PC-9 (cell line): ENCODE results near the gene CCDC91. TPM values are rescaled to one million over a fixed set of nuclear protein-coding genes. Genes with fewer than 3 reads are reported as not detected.

Source experiments
- BruUV-seq: library from RNA; stranded (reverse); fragments of 400-500 nt; replicated peaks from 2 replicates; lab custom pipeline; 2021; lab: Mats Ljungman, UMichigan
- CTCF ChIA-PET: fragments of 300-600 bp; sonication (Branson Sonifier 250); formaldehyde crosslinking; loops from one replicate; lab custom pipeline; 2022; ENCODE audit warnings: antibody characterized with exemption; lab: Charles Lee
- POLR2A ChIA-PET: fragments of 300-600 bp; sonication (Branson Sonifier 250); formaldehyde crosslinking; loops from one replicate; lab custom pipeline; 2022; ENCODE audit warnings: antibody characterized with exemption; ENCODE audit not compliant: unreplicated experiment; lab: Charles Lee
- DNase-seq, 2 experiments: peaks; one replicate each; pipeline versions ENCODE4 v3.0.0 to v3.0.0-alpha.2; 2015 to 2022; ENCODE audit warnings: mixed read lengths in 1 of 2
- H2AFZ ChIP-seq: fragments of 200-600 bp; sonication (generic); 2 replicates; pipeline ENCODE4 v1.8.1; 2017; ENCODE audit warnings: antibody characterized with exemption
- H3F3A ChIP-seq: fragments of 200-600 bp; sonication (generic); 2 replicates; pipeline ENCODE4 v1.8.1; 2017; ENCODE audit warnings: antibody characterized with exemption, mild to moderate bottlenecking, low read depth; ENCODE audit not compliant: insufficient read depth
- H3K27ac ChIP-seq: fragments of 200-600 bp; sonication (generic); 2 replicates; pipeline ENCODE4 v1.6.1; 2016; ENCODE audit warnings: mixed run types
- H3K27me3 ChIP-seq: fragments of 200-600 bp; sonication (generic); 2 replicates; pipeline ENCODE4 v1.6.1; 2016; ENCODE audit warnings: low read depth, mixed run types; ENCODE audit not compliant: insufficient read depth
- H3K36me3 ChIP-seq: fragments of 200-600 bp; sonication (generic); 2 replicates; pipeline ENCODE4 v1.6.1; 2016; ENCODE audit warnings: low read depth, mixed run types
- H3K4me1 ChIP-seq: fragments of 200-600 bp; sonication (generic); replicated peaks from 2 replicates; pipeline ENCODE4 v1.6.1; 2016; ENCODE audit warnings: mixed run types; ENCODE audit not compliant: insufficient read depth
- H3K4me2 ChIP-seq: fragments of 200-600 bp; sonication (generic); 2 replicates; pipeline ENCODE4 v1.6.1; 2017; ENCODE audit warnings: mixed run types
- H3K4me3 ChIP-seq: fragments of 200-600 bp; sonication (generic); 2 replicates; pipeline ENCODE4 v1.6.1; 2016; ENCODE audit warnings: mixed run types
- H3K79me2 ChIP-seq: fragments of 200-600 bp; sonication (generic); 2 replicates; pipeline ENCODE4 v1.6.1; 2017; ENCODE audit warnings: low read depth, mixed run types
- H3K9me2 ChIP-seq: fragments of 200-600 bp; sonication (generic); 2 replicates; pipeline ENCODE4 v1.8.1; 2017; ENCODE audit warnings: mild to moderate bottlenecking; ENCODE audit not compliant: insufficient read depth
- H3K9me3 ChIP-seq: fragments of 200-600 bp; sonication (generic); 2 replicates; pipeline ENCODE4 v1.8.1; 2016; ENCODE audit warnings: low read depth; ENCODE audit not compliant: insufficient read depth
- H4K20me1 ChIP-seq: fragments of 200-600 bp; sonication (generic); 2 replicates; pipeline ENCODE4 v1.8.1; 2017; ENCODE audit not compliant: insufficient read depth
- CTCF ChIP-seq: fragments of 200-600 bp; sonication (generic); conservative IDR thresholded peaks from 2 replicates; pipeline ENCODE4 v1.6.1; 2017; ENCODE audit warnings: mixed run types, antibody characterized with exemption, mild to moderate bottlenecking, moderate library complexity
- EZH2 ChIP-seq: fragments of 200-600 bp; sonication (generic); IDR thresholded peaks from 2 replicates; pipeline ENCODE4 v1.8.0; 2017; ENCODE audit warnings: antibody characterized with exemption, low read depth
- intact Hi-C: fragments of 100-400 bp; cut with micrococcal nuclease; formaldehyde crosslinking; loops from one replicate; pipeline ENCODE4 v1.10.0; 2022; ENCODE audit not compliant: unreplicated experiment
- total RNA-seq: library from RNA; stranded (reverse); gene quantifications from 2 replicates; pipeline ENCODE4 v1.2.3, GENCODE V29; 2021

Gene CCDC91
- total RNA-seq, 1 experiment from 2014 or later: 38.9 TPM

GRCh38 chr12:28350502-28350901 lies 160.2 kb downstream of the CCDC91 start:
- TF ChIP-seq EZH2 (no peak), CTCF (no peak)
- no peak overlapping the region for H3K4me3 ChIP-seq
- DNase-seq: no peak
- no peaks in the 10 kb centered on the region for H3K9me2 ChIP-seq
- ChIA-PET CTCF (no interaction called here), POLR2A (no interaction called here)
- H3K4me1 ChIP-seq: no peaks in the 10 kb centered on the region
- BruUV-seq: no TSS peak
- H3K79me2 ChIP-seq: no peaks in the 10 kb centered on the region
- no peaks in the 10 kb centered on the region for H3K36me3 ChIP-seq
- no peak overlapping the region for H3K4me2 ChIP-seq
- H2AFZ ChIP-seq: no peak overlapping the region
- H3K27me3 ChIP-seq: no peaks in the 10 kb centered on the region
- no peak overlapping the region for H3K27ac ChIP-seq
- H4K20me1 ChIP-seq: no peaks in the 10 kb centered on the region
- H3F3A ChIP-seq: no peaks in the 10 kb centered on the region
- intact Hi-C loops: no loop called here
- 0 out of 2 replicates have a peak, but pooled peaks cover 5% of the 10 kb centered on the region for H3K9me3 ChIP-seq

DNA sequence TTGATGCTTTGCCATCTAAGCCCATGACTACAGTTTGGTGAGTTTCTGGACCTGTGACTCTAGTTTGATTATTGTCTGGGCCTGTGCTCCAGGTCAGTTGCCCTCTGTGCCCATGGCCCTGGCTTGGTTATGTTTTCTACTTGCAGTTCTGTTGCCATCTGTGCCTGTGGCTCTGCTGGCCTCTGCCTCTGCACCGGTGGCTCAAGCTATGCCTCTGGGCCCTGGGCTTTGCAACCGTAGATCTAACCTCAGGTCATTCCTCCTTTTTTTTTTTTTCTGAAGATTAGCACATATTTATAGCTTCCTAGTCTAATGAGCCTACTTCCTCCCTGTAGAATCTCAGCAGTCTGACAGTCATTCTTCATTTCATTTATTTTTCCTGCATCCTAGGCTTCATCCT lies 161.2 kb downstream of the CCDC91 start:
- Histone ChIP-seq H4K20me1 (no peaks in the 10 kb centered on the region), H3F3A (no peaks in the 10 kb centered on the region), H3K36me3 (no peaks in the 10 kb centered on the region), H3K9me2 (no peaks in the 10 kb centered on the region), H3K9me3 (0 out of 2 replicates have a peak, but pooled peaks cover 5% of the 10 kb centered on the region), H3K4me2 (no peak overlapping the region), H3K27me3 (no peaks in the 10 kb centered on the region), H3K79me2 (no peaks in the 10 kb centered on the region), H3K4me1 (no peaks in the 10 kb centered on the region), H2AFZ (no peak overlapping the region), H3K27ac (no peak overlapping the region), H3K4me3 (no peak overlapping the region)
- BruUV-seq: no TSS peak
- intact Hi-C loops: no loop called here
- CTCF ChIA-PET: no interaction called here
- no peak for DNase-seq
- TF ChIP-seq EZH2 (no peak), CTCF (no peak)
- POLR2A ChIA-PET: no interaction called here

DNA sequence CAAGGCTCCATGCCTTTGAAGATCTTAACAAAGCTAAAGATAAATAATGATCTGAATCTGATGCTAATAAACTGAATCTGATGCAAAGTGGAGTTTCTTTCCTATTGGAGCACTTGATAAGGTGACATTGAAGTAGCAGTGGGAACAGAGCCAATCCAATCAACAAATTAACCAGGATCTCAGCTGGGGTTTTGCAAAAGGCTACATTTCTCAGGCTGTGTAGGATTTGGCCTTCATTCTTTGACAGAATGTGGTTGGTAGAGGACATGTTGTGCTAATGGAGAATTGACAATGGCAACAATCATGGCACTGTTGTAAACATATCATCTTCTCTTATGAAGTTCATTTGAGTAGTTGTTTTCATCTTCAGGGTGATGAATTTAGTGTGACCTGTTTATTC lies 164.9 kb downstream of the CCDC91 start:
- Histone ChIP-seq H3F3A (no peaks in the 10 kb centered on the region), H3K4me3 (no peak overlapping the region), H4K20me1 (no peaks in the 10 kb centered on the region), H3K27me3 (no peaks in the 10 kb centered on the region), H3K4me2 (no peak overlapping the region), H3K27ac (no peak overlapping the region), H3K79me2 (no peaks in the 10 kb centered on the region), H3K4me1 (no peaks in the 10 kb centered on the region), H3K9me3 (0 out of 2 replicates have a peak, but pooled peaks cover 5% of the 10 kb centered on the region), H3K9me2 (no peaks in the 10 kb centered on the region), H2AFZ (no peak overlapping the region), H3K36me3 (no peaks in the 10 kb centered on the region)
- ChIA-PET CTCF (no interaction called here), POLR2A (no interaction called here)
- intact Hi-C loops: no loop called here
- no peak for TF ChIP-seq CTCF
- no peak for TF ChIP-seq EZH2
- BruUV-seq: no TSS peak
- DNase-seq: no peak
